ENCODE results near the gene EFCAB6.
A peak's percentile ranks its signal among the peaks of the same experiment; 100 is the strongest.

Gene EFCAB6

GRCh38 chr22:43488937-43489336 lies 323.2 kb downstream of the EFCAB6 start:
- H3K27me3 ChIP-seq (ENCODE audit: control insufficient read depth, insufficient read depth, low read length): no peaks in the 10 kb centered on the region
- no peak overlapping the region for H3K9ac ChIP-seq (ENCODE audit: low read depth, low read length)
- H3K36me3 ChIP-seq (ENCODE audit: control insufficient read depth, insufficient read depth, low read length): no peaks in the 10 kb centered on the region
- no peak overlapping the region for H3K4me3 ChIP-seq (ENCODE audit: low read depth, low read length)
- H3K9me3 ChIP-seq (ENCODE audit: control insufficient read depth, insufficient read depth, low read length): no peaks in the 10 kb centered on the region
- H3K4me1 ChIP-seq (ENCODE audit: control insufficient read depth, insufficient read depth, low read length): no peaks in the 10 kb centered on the region

GRCh38 chr22:43488031-43488866 lies 323.9 kb downstream of the EFCAB6 start:
- Histone ChIP-seq H3K9ac (ENCODE audit: low read depth, low read length) (no peak overlapping the region), H3K4me3 (ENCODE audit: low read depth, low read length) (no peak overlapping the region), H3K9me3 (ENCODE audit: control insufficient read depth, insufficient read depth, low read length) (no peaks in the 10 kb centered on the region), H3K27me3 (ENCODE audit: control insufficient read depth, insufficient read depth, low read length) (no peaks in the 10 kb centered on the region), H3K4me1 (ENCODE audit: control insufficient read depth, insufficient read depth, low read length) (no peaks in the 10 kb centered on the region), H3K36me3 (ENCODE audit: control insufficient read depth, insufficient read depth, low read length) (no peaks in the 10 kb centered on the region)

- Histone ChIP-seq H3K9ac (ENCODE audit: low read depth, low read length) (no peak overlapping the region), H3K36me3 (ENCODE audit: control insufficient read depth, insufficient read depth, low read length) (no peaks in the 10 kb centered on the region), H3K4me3 (ENCODE audit: low read depth, low read length) (no peak overlapping the region), H3K9me3 (ENCODE audit: control insufficient read depth, insufficient read depth, low read length) (no peaks in the 10 kb centered on the region), H3K4me1 (ENCODE audit: control insufficient read depth, insufficient read depth, low read length) (no peaks in the 10 kb centered on the region), H3K27me3 (ENCODE audit: control insufficient read depth, insufficient read depth, low read length) (no peaks in the 10 kb centered on the region)
These were observed 324.6 kb downstream of the EFCAB6 start for GRCh38 chr22:43487311-43488030.

GRCh38 chr22:43485502-43486089 lies 326.5 kb downstream of the EFCAB6 start:
- Histone ChIP-seq H3K9me3 (ENCODE audit: control insufficient read depth, insufficient read depth, low read length) (no peaks in the 10 kb centered on the region), H3K36me3 (ENCODE audit: control insufficient read depth, insufficient read depth, low read length) (no peaks in the 10 kb centered on the region), H3K4me1 (ENCODE audit: control insufficient read depth, insufficient read depth, low read length) (no peaks in the 10 kb centered on the region), H3K27me3 (ENCODE audit: control insufficient read depth, insufficient read depth, low read length) (no peaks in the 10 kb centered on the region), H3K4me3 (ENCODE audit: low read depth, low read length) (no peak overlapping the region), H3K9ac (ENCODE audit: low read depth, low read length) (no peak overlapping the region)

- H3K9me3 ChIP-seq (ENCODE audit: control insufficient read depth, insufficient read depth, low read length): no peaks in the 10 kb centered on the region
- H3K4me3 ChIP-seq (ENCODE audit: low read depth, low read length): no peak overlapping the region
These were observed 327.9 kb downstream of the EFCAB6 start for GRCh38 chr22:43484227-43484626.

GRCh38 chr22:43483669-43484068 lies 328.4 kb downstream of the EFCAB6 start:
- Histone ChIP-seq H3K4me1 (ENCODE audit: control insufficient read depth, insufficient read depth, low read length) (no peaks in the 10 kb centered on the region), H3K9ac (ENCODE audit: low read depth, low read length) (no peak overlapping the region), H3K27me3 (ENCODE audit: control insufficient read depth, insufficient read depth, low read length) (no peaks in the 10 kb centered on the region), H3K9me3 (ENCODE audit: control insufficient read depth, insufficient read depth, low read length) (no peaks in the 10 kb centered on the region), H3K4me3 (ENCODE audit: low read depth, low read length) (no peak overlapping the region), H3K36me3 (ENCODE audit: control insufficient read depth, insufficient read depth, low read length) (no peaks in the 10 kb centered on the region)

More at GRCh38 chr22:43484227-43484626, 327.9 kb downstream of the EFCAB6 start:
- Histone ChIP-seq H3K9ac (ENCODE audit: low read depth, low read length) (no peak overlapping the region), H3K36me3 (ENCODE audit: control insufficient read depth, insufficient read depth, low read length) (no peaks in the 10 kb centered on the region), H3K4me1 (ENCODE audit: control insufficient read depth, insufficient read depth, low read length) (no peaks in the 10 kb centered on the region), H3K27me3 (ENCODE audit: control insufficient read depth, insufficient read depth, low read length) (no peaks in the 10 kb centered on the region)

- no peak overlapping the region for H3K4me3 ChIP-seq (ENCODE audit: low read depth, low read length)
- no peaks in the 10 kb centered on the region for H3K9me3 ChIP-seq (ENCODE audit: control insufficient read depth, insufficient read depth, low read length)
- H3K36me3 ChIP-seq (ENCODE audit: control insufficient read depth, insufficient read depth, low read length): no peaks in the 10 kb centered on the region
- H3K9ac ChIP-seq (ENCODE audit: low read depth, low read length): no peak overlapping the region
- no peaks in the 10 kb centered on the region for H3K4me1 ChIP-seq (ENCODE audit: control insufficient read depth, insufficient read depth, low read length)
- H3K27me3 ChIP-seq (ENCODE audit: control insufficient read depth, insufficient read depth, low read length): no peaks in the 10 kb centered on the region
These were observed 328.8 kb downstream of the EFCAB6 start for GRCh38 chr22:43483266-43483665.

- Histone ChIP-seq H3K36me3 (ENCODE audit: control insufficient read depth, insufficient read depth, low read length) (no peaks in the 10 kb centered on the region), H3K27me3 (ENCODE audit: control insufficient read depth, insufficient read depth, low read length) (no peaks in the 10 kb centered on the region), H3K4me1 (ENCODE audit: control insufficient read depth, insufficient read depth, low read length) (no peaks in the 10 kb centered on the region), H3K4me3 (ENCODE audit: low read depth, low read length) (no peak overlapping the region), H3K9me3 (ENCODE audit: control insufficient read depth, insufficient read depth, low read length) (no peaks in the 10 kb centered on the region), H3K9ac (ENCODE audit: low read depth, low read length) (no peak overlapping the region)
These were observed 329.8 kb downstream of the EFCAB6 start for GRCh38 chr22:43482318-43482625.

GRCh38 chr22:43481568-43482317 lies 330.4 kb downstream of the EFCAB6 start:
- H3K9me3 ChIP-seq (ENCODE audit: control insufficient read depth, insufficient read depth, low read length): no peaks in the 10 kb centered on the region
- H3K27me3 ChIP-seq (ENCODE audit: control insufficient read depth, insufficient read depth, low read length): no peaks in the 10 kb centered on the region
- no peaks in the 10 kb centered on the region for H3K4me1 ChIP-seq (ENCODE audit: control insufficient read depth, insufficient read depth, low read length)
- H3K36me3 ChIP-seq (ENCODE audit: control insufficient read depth, insufficient read depth, low read length): no peaks in the 10 kb centered on the region
- H3K9ac ChIP-seq (ENCODE audit: low read depth, low read length): no peak overlapping the region
- peak overlapping the region; percentile 18 for H3K4me3 ChIP-seq (ENCODE audit: low read depth, low read length)

- H3K4me3 ChIP-seq (ENCODE audit: low read depth, low read length): no peak overlapping the region
- no peak overlapping the region for H3K9ac ChIP-seq (ENCODE audit: low read depth, low read length)
- H3K27me3 ChIP-seq (ENCODE audit: control insufficient read depth, insufficient read depth, low read length): no peaks in the 10 kb centered on the region
- H3K36me3 ChIP-seq (ENCODE audit: control insufficient read depth, insufficient read depth, low read length): no peaks in the 10 kb centered on the region
- H3K9me3 ChIP-seq (ENCODE audit: control insufficient read depth, insufficient read depth, low read length): no peaks in the 10 kb centered on the region
- H3K4me1 ChIP-seq (ENCODE audit: control insufficient read depth, insufficient read depth, low read length): no peaks in the 10 kb centered on the region
These were observed 332.1 kb downstream of the EFCAB6 start for GRCh38 chr22:43479962-43480361.

GRCh38 chr22:43479301-43479950 lies 332.7 kb downstream of the EFCAB6 start:
- Histone ChIP-seq H3K36me3 (ENCODE audit: control insufficient read depth, insufficient read depth, low read length) (no peaks in the 10 kb centered on the region), H3K4me1 (ENCODE audit: control insufficient read depth, insufficient read depth, low read length) (no peaks in the 10 kb centered on the region), H3K4me3 (ENCODE audit: low read depth, low read length) (no peak overlapping the region), H3K9ac (ENCODE audit: low read depth, low read length) (no peak overlapping the region), H3K9me3 (ENCODE audit: control insufficient read depth, insufficient read depth, low read length) (no peaks in the 10 kb centered on the region), H3K27me3 (ENCODE audit: control insufficient read depth, insufficient read depth, low read length) (no peaks in the 10 kb centered on the region)

All from iPS-15b (cell line).